Measurements from ENCODE around the gene MAGEA4. TPM values are rescaled to one million over a fixed set of nuclear protein-coding genes. Genes with fewer than 3 reads are reported as not detected.

The MAGEA4 gene
- total and polyA plus RNA-seq, 10 donors, result not detected

DNA sequence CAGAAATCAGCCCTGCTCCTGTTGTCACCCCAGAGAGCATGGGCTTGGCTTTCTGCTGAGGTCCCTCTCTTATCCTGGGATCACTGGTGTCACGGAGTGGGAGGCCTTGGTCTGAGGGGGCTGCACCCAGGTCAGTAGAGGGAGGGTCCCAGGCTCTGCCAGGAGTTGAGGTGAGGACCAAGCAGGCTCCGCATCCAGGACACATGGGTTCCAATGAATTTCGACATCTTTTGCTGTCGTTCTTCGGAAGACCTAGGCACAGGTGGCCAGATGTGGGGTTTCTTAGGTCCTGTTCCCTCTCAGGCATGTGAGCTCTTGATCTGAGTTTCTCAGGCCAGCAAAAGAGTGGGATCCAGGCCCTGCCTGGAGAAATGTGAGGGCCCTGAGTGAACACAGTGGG is 10.0 kb downstream of the MAGEA4 start:
- TF ChIP-seq, protein P1, sequence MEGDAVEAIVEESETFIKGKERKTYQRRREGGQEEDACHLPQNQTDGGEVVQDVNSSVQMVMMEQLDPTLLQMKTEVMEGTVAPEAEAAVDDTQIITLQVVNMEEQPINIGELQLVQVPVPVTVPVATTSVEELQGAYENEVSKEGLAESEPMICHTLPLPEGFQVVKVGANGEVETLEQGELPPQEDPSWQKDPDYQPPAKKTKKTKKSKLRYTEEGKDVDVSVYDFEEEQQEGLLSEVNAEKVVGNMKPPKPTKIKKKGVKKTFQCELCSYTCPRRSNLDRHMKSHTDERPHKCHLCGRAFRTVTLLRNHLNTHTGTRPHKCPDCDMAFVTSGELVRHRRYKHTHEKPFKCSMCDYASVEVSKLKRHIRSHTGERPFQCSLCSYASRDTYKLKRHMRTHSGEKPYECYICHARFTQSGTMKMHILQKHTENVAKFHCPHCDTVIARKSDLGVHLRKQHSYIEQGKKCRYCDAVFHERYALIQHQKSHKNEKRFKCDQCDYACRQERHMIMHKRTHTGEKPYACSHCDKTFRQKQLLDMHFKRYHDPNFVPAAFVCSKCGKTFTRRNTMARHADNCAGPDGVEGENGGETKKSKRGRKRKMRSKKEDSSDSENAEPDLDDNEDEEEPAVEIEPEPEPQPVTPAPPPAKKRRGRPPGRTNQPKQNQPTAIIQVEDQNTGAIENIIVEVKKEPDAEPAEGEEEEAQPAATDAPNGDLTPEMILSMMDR (IDR thresholded peaks at IDR 0.05 in 8 of 11, conservative IDR thresholded peaks at IDR 0.05 in 3 of 11), result no peak
- TF ChIP-seq POLR2A (IDR thresholded peaks at IDR 0.05) (no peak), POLR2AphosphoS5 (IDR thresholded peaks at IDR 0.05) (no peak)
- intact Hi-C loops (cut with DNase I; ENCODE audit: low total_unique reads), result no loop called here
- 80 to 100% (median 93%) methylated on average over 4 to 5 of the region's 5 CpGs for WGBS, 5 donors

DNA sequence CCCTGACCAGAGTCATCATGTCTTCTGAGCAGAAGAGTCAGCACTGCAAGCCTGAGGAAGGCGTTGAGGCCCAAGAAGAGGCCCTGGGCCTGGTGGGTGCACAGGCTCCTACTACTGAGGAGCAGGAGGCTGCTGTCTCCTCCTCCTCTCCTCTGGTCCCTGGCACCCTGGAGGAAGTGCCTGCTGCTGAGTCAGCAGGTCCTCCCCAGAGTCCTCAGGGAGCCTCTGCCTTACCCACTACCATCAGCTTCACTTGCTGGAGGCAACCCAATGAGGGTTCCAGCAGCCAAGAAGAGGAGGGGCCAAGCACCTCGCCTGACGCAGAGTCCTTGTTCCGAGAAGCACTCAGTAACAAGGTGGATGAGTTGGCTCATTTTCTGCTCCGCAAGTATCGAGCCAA is 11.0 kb downstream of the MAGEA4 start:
- Histone ChIP-seq H3K9me3 (no peaks in the 10 kb centered on the region), H3K27me3 (replicated peaks in 1 of 7) (no peaks in the 10 kb centered on the region), H3K27ac (no peak overlapping the region), H3K4me1 (no peaks in the 10 kb centered on the region), H3K36me3 (no peaks in the 10 kb centered on the region), H3K4me3 (no peak overlapping the region)
- intact Hi-C loops (cut with DNase I; ENCODE audit: low total_unique reads), result no loop called here
- DNase-seq, result peak; percentile 55
- TF ChIP-seq POLR2AphosphoS5 (IDR thresholded peaks at IDR 0.05) (no peak), POLR2A (IDR thresholded peaks at IDR 0.05) (no peak)
- TF ChIP-seq, protein P1 (IDR thresholded peaks at IDR 0.05 in 8 of 11, conservative IDR thresholded peaks at IDR 0.05 in 3 of 11), result no peak
- WGBS, 5 donors, result 73 to 92% (median 87%) methylated on average over 2 to 6 of the region's 6 CpGs

More for the DNA sequence above, 10.0 kb downstream of the MAGEA4 start:
- Histone ChIP-seq H3K27ac (no peak overlapping the region), H3K4me3 (no peak overlapping the region), H3K9me3 (no peaks in the 10 kb centered on the region), H3K4me1 (no peaks in the 10 kb centered on the region), H3K36me3 (no peaks in the 10 kb centered on the region), H3K27me3 (replicated peaks in 1 of 7) (no peaks in the 10 kb centered on the region)
- DNase-seq, result peak; percentile 51

DNA sequence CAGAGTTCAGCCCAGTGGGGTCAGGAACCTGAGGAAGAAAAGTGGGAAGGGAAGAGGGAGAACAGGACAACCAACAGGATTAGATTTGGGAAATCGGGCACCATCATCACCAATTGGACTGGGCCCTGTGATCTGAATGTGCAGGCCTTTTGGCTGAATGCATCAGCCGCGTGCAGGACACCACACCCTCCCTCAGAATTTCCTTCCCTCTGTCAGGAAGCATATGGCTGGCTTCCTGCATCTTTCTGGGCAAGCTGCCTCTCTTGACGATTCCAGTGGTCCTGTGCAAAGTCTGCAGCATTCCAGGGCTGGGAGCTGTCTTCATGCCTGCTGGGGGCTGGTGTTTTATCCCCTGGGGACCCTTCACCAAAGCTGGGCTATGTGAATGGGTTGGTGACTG is 16.4 kb downstream of the MAGEA4 start:
- Histone ChIP-seq H3K36me3 (no peaks in the 10 kb centered on the region), H3K4me3 (no peak overlapping the region), H3K27me3 (replicated peaks in 1 of 7) (no peaks in the 10 kb centered on the region), H3K9me3 (no peaks in the 10 kb centered on the region), H3K4me1 (no peaks in the 10 kb centered on the region), H3K27ac (no peak overlapping the region)
- TF ChIP-seq POLR2A (IDR thresholded peaks at IDR 0.05), result no peak
- TF ChIP-seq POLR2AphosphoS5 (IDR thresholded peaks at IDR 0.05), result no peak
- TF ChIP-seq, protein P1 (IDR thresholded peaks at IDR 0.05 in 8 of 11, conservative IDR thresholded peaks at IDR 0.05 in 3 of 11), result no peak
- DNase-seq, result no peak
- intact Hi-C loops (cut with DNase I; ENCODE audit: low total_unique reads), result no loop called here
- 24 to 83% (median 44%) methylated on average over 1 to 4 of the region's 4 CpGs for WGBS, 5 donors

DNA sequence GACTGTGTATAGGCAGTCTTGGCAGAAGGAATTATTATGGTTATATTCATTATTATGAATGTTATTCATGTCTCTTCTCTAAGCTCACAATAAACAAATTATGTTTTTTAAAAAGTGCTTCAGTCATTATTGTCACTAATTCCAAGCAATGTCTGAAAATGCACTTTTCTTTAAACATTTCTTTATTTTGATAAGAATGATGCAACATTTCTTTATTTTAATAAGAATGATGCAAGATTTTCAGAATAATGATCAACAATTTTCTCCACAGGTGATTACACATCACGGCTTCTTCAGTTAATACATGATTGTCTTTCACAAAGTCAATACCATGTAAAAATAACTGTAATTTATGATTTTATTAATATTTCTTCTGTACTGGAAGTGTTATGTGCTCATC is 22.7 kb downstream of the MAGEA4 start:
- no peaks in the 10 kb centered on the region for H3K9me3 ChIP-seq
- no peaks in the 10 kb centered on the region for H3K4me1 ChIP-seq
- H3K36me3 ChIP-seq, result no peaks in the 10 kb centered on the region
- intact Hi-C loops (cut with DNase I; ENCODE audit: low total_unique reads), result no loop called here
- DNase-seq, result no peak
- 89 to 98% (median 94%) methylated on average over 1 of the region's 1 CpG for WGBS, 5 donors
- no peaks in the 10 kb centered on the region for H3K27me3 ChIP-seq (replicated peaks in 1 of 7)
- no peak for TF ChIP-seq POLR2AphosphoS5 (IDR thresholded peaks at IDR 0.05)
- no peak for TF ChIP-seq POLR2A (IDR thresholded peaks at IDR 0.05)
- TF ChIP-seq, protein P1 (IDR thresholded peaks at IDR 0.05 in 8 of 11, conservative IDR thresholded peaks at IDR 0.05 in 3 of 11), result no peak
- H3K4me3 ChIP-seq, result no peak overlapping the region
- H3K27ac ChIP-seq, result no peak overlapping the region
